GM12872 (cell line): ENCODE results near the gene TUSC2.
A peak's percentile ranks its signal among the peaks of the same experiment; 100 is the strongest.

ENCODE experiments used
- TF ChIP-seq, protein P1 (sequence below): IDR thresholded peaks from 3 replicates; pipeline ENCODE4 v1.5.1; 2011; ENCODE audit warnings: low read depth, mild to moderate bottlenecking, low read length, moderate library complexity; ENCODE audit not compliant: insufficient read depth

The TUSC2 gene

DNA sequence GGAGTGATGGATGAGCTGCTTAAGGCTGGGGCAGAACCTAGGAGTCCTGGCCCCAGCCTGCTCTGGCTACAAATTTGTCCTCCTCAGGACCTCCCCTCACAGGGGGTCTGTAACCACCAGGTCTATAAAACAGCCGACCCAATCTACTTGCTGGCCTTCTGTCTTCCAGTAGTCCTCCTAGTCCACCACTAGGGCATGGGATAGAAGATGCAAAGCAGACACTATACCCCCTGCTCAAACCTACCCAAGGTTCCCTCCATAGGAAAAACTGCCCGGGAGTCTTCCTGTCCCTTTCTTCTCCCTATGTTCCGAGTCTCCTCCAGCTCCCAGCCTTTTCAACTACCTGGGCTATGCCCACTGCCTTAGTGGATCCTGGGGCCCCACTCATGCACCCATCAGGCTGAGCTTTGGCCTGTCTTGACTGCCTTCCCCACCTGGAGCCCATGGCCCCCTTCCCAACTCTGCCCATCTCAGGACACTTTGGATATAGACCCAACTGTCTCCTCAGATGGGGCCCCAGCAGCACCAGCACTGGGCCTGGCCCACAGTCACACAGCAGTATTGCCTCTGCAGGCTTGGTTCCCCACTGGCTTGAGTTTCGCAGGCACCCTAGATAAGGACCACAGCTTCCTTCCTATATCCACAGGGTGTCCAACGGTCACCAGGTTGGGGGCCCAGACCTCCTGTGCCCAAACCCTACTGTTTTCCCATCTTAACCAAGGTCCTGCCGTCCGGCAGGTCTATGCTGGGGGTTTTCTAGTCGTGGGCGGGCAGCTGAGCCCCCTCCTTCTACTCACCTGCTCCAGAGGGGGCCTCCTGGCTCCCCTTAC, 29.9 kb downstream of the TUSC2 start:
- TF ChIP-seq, protein P1, sequence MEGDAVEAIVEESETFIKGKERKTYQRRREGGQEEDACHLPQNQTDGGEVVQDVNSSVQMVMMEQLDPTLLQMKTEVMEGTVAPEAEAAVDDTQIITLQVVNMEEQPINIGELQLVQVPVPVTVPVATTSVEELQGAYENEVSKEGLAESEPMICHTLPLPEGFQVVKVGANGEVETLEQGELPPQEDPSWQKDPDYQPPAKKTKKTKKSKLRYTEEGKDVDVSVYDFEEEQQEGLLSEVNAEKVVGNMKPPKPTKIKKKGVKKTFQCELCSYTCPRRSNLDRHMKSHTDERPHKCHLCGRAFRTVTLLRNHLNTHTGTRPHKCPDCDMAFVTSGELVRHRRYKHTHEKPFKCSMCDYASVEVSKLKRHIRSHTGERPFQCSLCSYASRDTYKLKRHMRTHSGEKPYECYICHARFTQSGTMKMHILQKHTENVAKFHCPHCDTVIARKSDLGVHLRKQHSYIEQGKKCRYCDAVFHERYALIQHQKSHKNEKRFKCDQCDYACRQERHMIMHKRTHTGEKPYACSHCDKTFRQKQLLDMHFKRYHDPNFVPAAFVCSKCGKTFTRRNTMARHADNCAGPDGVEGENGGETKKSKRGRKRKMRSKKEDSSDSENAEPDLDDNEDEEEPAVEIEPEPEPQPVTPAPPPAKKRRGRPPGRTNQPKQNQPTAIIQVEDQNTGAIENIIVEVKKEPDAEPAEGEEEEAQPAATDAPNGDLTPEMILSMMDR = peak; percentile 26; the same call in 1 of the 3 replicates

DNA sequence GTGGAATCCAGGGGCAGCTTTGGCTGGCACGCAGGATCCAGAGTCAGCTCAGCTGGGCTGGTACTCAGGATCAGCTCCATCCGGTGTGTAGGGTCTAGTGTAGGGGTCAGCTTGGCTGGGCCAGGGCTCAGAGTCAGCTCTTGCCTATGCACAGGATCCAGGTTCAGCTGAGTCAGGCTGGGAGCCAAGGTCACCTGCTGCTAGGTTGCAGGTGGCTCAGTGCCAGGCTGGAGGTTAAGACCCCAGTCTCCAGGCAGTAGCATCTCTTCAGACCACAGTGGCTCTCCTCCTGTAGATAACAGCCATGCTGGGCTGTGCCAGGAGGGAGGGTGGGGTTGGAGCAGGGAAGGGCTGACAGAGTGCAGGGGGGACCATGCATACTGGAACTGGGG, 30.6 kb downstream of the TUSC2 start:
- TF ChIP-seq, protein P1 = no peak

DNA sequence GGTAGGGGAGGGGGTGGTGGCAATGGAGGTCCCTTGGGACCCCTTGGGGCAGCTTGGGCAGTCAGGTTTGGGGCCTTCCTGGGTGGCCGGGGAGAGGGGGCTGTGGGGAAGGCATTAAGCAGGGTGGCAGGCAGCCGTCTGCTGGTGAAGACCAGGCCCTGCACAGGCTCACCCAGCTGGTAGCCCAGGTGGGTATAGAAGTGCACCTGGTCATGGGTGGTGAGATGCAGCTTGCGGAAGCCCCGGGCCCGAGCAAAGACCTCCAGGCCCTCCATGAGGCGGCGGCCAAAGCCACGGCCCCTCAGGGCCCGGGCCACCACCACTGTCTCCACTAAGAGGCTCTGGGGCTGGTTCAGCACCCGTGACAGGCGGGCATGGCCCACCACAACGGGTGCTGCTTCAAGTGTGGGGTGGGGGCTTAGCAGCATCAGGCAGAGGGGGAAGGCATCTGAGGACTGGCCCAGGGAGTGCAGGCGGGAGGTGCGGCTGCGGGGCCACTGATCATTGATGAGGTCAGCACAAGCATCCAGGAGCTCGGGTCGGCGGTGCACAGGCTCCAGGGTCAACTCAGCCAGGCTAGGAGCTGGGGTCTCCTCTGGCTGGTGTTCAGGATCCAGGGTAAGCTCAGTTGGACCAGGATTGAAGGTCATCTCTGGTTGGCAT, 31.2 kb downstream of the TUSC2 start:
- TF ChIP-seq, protein P1 = no peak

DNA sequence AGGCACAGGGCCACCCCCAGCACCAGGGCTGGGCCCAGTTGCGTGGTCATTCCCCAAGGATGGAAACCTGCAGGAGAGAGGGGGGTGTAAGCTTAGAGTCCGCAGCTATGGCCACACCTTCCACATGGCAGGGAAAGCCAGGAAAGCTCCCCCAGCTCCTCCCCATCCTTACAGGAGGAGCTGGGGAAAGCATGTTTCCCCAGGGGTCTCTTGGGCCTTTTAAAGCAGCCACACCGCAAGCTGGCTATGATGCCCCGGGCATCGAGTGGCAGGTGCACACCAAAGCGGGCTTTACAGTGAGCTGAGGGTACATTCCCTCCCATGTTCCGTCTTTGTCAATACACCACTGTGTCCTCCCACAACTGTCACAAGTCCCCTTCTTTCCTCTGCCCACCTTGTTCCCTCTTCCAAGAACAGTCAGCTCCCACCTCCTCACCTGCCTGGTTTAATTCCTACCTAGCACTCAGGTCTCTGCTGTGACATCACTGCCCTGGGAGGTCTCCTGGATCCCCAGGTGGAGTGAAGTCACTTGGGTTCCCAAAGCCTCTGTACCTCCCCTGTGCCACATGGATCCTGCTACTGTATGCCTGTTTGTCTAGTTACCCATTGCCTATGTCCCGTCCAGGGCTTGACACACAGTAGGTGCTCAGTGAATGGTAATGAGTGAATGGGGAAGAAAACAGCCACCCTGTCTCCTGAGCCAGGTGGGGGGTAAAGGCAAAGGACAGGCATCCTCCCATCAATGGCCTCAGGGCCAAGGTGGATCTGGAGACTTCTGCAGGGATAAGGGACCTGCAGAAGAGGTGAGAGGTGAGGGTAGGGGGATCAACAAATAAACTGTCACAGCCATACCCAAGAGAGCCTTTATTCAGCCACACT, 32.2 kb downstream of the TUSC2 start:
- TF ChIP-seq, protein P1 = no peak

DNA sequence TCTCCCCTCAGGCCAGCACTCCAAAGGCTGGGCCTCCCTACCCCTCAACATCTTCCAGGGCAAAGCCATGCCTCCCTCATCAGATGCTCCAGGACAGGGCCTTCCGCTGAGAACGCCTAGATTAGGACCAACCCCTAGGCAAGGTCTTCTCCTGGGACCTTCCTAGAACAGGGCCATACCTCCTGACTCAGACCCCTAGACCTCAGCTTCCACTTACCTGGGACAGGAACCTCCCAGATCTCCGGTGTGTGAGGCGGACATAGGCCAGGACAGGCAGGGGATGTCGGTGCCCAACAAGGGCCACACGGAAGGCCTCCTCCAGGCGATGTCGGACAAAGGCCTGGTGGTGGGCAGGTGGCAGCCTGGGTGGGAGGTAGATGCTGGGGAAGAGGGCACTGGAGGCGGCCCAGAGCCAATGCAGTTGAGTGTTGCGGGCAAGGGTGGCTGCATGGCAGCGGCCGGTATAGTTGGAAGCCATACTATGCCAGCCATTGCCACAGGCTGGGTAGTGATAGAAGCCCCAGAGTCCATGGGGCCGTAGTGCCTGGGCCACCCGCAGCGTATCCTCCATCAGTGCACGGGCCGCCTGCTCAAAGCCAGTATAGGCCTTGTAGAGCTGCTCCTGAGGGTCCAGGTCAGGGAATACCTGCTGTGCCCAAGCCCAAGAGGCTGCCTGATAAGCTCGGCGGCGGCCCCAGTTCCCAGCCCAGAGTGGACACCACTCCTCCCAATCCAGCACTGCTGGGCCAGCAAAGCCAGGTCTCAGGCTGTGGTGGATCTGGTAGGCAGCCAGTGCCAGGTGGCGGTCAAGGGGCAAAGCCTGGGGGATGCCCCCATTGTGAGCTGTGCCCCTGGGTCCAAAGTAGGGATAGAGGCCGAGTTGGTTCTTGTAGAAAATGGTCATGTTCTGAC, 33.3 kb downstream of the TUSC2 start:
- TF ChIP-seq, protein P1 = no peak

DNA sequence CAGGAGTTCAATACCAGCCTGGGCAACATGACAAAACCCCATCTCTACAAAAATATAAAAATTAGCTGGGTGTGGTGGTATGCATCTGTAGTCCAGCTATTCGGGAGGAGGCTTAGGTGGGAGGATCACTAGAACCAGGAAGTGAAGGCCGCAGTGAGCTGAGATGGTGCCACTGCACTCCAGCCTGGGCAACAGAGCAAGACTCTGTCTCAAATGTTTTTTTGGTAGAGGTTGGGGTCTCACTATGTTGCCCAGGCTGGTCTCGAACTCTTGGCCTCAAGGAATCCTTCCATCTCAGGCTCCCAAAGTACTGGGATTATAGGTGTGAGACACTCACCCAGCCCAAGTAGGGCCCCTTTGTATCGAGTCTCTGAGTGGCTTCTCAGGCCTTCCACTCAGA, 33.9 kb downstream of the TUSC2 start:
- TF ChIP-seq, protein P1 = no peak
